HG03175 (cell line): Measurements from ENCODE around the gene LGALS3BP.

Experiments
- ATAC-seq: cut with Tn5 transposase; IDR thresholded peaks from one replicate; pipeline ENCODE4 v1.9.1; 2021; ENCODE audit warnings: mild to moderate bottlenecking, moderate library complexity; ENCODE audit not compliant: unreplicated experiment

LGALS3BP gene

DNA sequence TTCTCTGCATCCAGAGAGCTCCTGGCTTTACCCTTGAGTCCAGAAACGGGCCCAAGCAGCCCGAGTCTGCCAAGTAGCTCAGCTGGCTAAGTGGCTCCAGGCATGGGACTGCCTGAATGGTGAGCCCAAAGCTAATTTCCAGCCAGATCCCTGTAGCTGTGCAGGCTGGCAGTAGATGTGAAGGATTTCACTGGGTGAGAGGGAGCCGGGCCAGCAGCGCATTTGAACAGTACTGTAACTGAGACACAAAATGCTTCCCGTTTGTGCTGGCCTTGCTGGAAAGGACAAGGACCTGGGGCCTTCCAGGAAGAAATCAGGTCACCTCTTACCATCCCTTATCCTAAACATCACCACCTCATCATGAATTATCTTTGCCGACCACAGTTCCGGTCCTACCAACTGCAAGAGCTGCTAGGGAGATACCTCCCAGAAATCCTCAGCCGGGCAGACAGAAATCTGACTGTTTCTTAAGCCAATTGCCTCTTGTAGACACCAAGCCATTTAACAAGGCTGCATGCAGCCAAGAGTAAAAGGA lies 58.2 kb downstream of the LGALS3BP start:
- ATAC-seq, result no peak
